ENCODE results near the gene AMDHD2.
"Not testable (repeated sequence)": the region's sequence is repeated elsewhere in the genome, so short reads cannot be mapped to it uniquely, and the experiment has no call there.

AMDHD2 gene

DNA sequence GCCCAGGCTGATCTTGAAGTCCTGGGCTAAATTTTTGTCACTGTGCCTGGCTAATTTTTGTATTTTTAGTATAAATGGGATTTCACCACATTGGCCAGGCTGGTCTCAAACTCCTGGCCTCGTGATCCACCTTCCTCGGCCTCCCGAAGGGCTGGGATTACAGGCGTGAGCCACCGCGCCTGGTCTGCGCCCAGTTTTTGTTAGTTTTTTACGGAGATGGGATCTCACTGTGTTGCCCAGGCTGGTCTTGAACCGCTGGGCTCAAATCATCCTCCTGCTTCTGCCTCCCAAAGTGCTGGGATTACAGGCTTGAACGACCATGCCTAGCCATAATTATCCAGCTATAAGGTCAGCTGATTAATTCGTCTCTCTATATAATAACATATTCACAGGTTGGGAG is 13.7 kb downstream of the AMDHD2 start:
- Histone ChIP-seq H3K79me1 (replicated peaks; ENCODE audit: low read length, poor library complexity, severe bottlenecking) (peaks cover 7% of the 10 kb centered on the region), H3K23ac (ENCODE audit: low read length in 2 of 2) (no peak overlapping the region), H3K4me2 (ENCODE audit: low read length, poor library complexity, severe bottlenecking) (no peak overlapping the region), H2BK12ac (ENCODE audit: low read length in 2 of 2) (no peak overlapping the region), H3K9ac (ENCODE audit: low read length) (peak overlapping the region; percentile 96), H3K4me1 (ENCODE audit: control insufficient read depth, insufficient read depth, low read depth, low read length) (peaks cover 20% of the 10 kb centered on the region), H3K14ac (ENCODE audit: low read length in 2 of 2) (no peak overlapping the region), H2AK5ac (ENCODE audit: low read length, severe bottlenecking) (no peak overlapping the region), H3K9me3 (ENCODE audit: control insufficient read depth, low read length) (no peaks in the 10 kb centered on the region), H3K36me3 (ENCODE audit: control insufficient read depth in 1 of 2, insufficient read depth in 2 of 2, low read depth in 1 of 2, low read length in 2 of 2) (peaks cover 19 to 22% of the 10 kb centered on the region in 2 experiments), H2AFZ (ENCODE audit: low read depth, low read length) (no peak overlapping the region), H3K4me3 (ENCODE audit: insufficient read depth in 1 of 2, low read depth in 1 of 2, low read length in 2 of 2) (no peak overlapping the region), H2BK5ac (ENCODE audit: low read depth, low read length, poor library complexity, severe bottlenecking) (no peak overlapping the region), H2BK15ac (ENCODE audit: low read depth, poor library complexity, severe bottlenecking) (no peak overlapping the region), H4K8ac (ENCODE audit: low read length) (no peak overlapping the region), H3K4ac (ENCODE audit: low read depth in 1 of 2, low read length in 2 of 2) (no peak overlapping the region), H2BK120ac (ENCODE audit: low read depth, low read length) (no peak overlapping the region), H3K18ac (ENCODE audit: low read depth in 1 of 2, low read length in 2 of 2) (no peak overlapping the region), H3K27me3 (ENCODE audit: control insufficient read depth in 1 of 2, insufficient read depth in 1 of 2, low read length in 2 of 2) (no peaks in the 10 kb centered on the region), H3K27ac (ENCODE audit: low read length, poor library complexity, severe bottlenecking) (no peak overlapping the region), H4K91ac (ENCODE audit: low read length) (no peak overlapping the region)
- 98% methylated on average over 8 of the region's 11 CpGs for WGBS
- DNase-seq = no peak

DNA sequence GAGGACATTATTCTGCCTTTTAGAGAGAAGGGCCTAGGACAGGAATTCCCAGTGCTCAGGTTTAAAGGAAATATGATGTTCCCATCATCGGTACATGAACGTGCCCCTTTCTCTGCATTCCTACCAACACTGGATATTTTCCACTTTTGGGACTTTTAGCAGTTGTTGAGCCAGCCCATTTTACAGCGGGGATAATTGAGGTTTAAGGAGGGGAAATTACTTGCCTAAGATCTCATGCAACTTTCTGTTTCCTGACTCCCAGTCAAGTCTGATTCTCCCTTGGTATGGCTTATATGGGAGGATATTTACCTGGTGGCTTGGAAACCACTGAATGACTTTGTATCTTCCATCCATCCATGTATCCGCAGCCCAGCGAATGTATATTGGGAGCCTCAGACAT is 14.2 kb downstream of the AMDHD2 start:
- not testable (repeated sequence) for H4K8ac ChIP-seq (ENCODE audit: low read length); H2AFZ ChIP-seq (ENCODE audit: low read depth, low read length); H3K23ac ChIP-seq (ENCODE audit: low read length in 2 of 2); H2BK12ac ChIP-seq (ENCODE audit: low read length in 2 of 2); H2BK15ac ChIP-seq (ENCODE audit: low read depth, poor library complexity, severe bottlenecking); H3K14ac ChIP-seq (ENCODE audit: low read length in 2 of 2); H2BK5ac ChIP-seq (ENCODE audit: low read depth, low read length, poor library complexity, severe bottlenecking); H3K79me1 ChIP-seq (replicated peaks; ENCODE audit: low read length, poor library complexity, severe bottlenecking); H3K4ac ChIP-seq (ENCODE audit: low read depth in 1 of 2, low read length in 2 of 2); H3K27me3 ChIP-seq (ENCODE audit: control insufficient read depth in 1 of 2, insufficient read depth in 1 of 2, low read length in 2 of 2); H4K91ac ChIP-seq (ENCODE audit: low read length); DNase-seq; H2BK120ac ChIP-seq (ENCODE audit: low read depth, low read length); H3K9me3 ChIP-seq (ENCODE audit: control insufficient read depth, low read length); H3K4me3 ChIP-seq (ENCODE audit: insufficient read depth in 1 of 2, low read depth in 1 of 2, low read length in 2 of 2); H2AK5ac ChIP-seq (ENCODE audit: low read length, severe bottlenecking); H3K4me2 ChIP-seq (ENCODE audit: low read length, poor library complexity, severe bottlenecking); H3K18ac ChIP-seq (ENCODE audit: low read depth in 1 of 2, low read length in 2 of 2); H3K27ac ChIP-seq (ENCODE audit: low read length, poor library complexity, severe bottlenecking)
- 96% methylated on average over 4 of the region's 5 CpGs for WGBS
- Histone ChIP-seq H3K9ac (ENCODE audit: low read length) (peak overlapping the region; percentile 96), H3K4me1 (ENCODE audit: control insufficient read depth, insufficient read depth, low read depth, low read length) (peaks cover 21% of the 10 kb centered on the region), H3K36me3 (ENCODE audit: control insufficient read depth in 1 of 2, insufficient read depth in 2 of 2, low read depth in 1 of 2, low read length in 2 of 2) (peaks cover 14 to 18% of the 10 kb centered on the region in 2 experiments)

DNA sequence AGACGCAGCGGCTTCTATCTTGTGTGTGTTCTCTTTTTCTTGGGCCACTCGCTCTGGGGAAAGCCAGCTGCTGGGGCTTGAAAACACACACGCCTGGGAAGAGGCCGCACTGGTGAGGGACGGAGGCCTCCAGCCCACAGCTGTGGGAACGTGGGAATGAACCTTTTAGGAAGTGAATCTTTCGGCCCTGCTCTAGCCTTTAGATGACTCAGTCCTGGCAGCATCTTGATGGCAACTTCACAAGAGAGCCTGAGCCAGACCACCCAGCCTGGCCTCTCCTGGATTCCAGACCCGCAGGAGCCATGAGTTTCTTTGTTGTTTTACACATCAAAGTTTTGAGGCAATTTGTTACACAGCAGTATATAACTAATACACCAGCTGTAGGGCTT is 15.4 kb downstream of the AMDHD2 start:
- no peak overlapping the region for H2BK120ac ChIP-seq (ENCODE audit: low read depth, low read length)
- H3K27ac ChIP-seq (ENCODE audit: low read length, poor library complexity, severe bottlenecking) = no peak overlapping the region
- peak; percentile 79 for DNase-seq
- peaks cover 27% of the 10 kb centered on the region for H3K4me1 ChIP-seq (ENCODE audit: control insufficient read depth, insufficient read depth, low read depth, low read length)
- no peak overlapping the region for H2BK5ac ChIP-seq (ENCODE audit: low read depth, low read length, poor library complexity, severe bottlenecking)
- H2AK5ac ChIP-seq (ENCODE audit: low read length, severe bottlenecking) = peak overlapping the region; percentile 58
- no peak overlapping the region for H2BK15ac ChIP-seq (ENCODE audit: low read depth, poor library complexity, severe bottlenecking)
- H3K23ac ChIP-seq (ENCODE audit: low read length in 2 of 2) = no peak overlapping the region
- H3K79me1 ChIP-seq (replicated peaks; ENCODE audit: low read length, poor library complexity, severe bottlenecking) = no peaks in the 10 kb centered on the region
- no peak overlapping the region for H3K4me2 ChIP-seq (ENCODE audit: low read length, poor library complexity, severe bottlenecking)
- peak overlapping the region in 1 of 2 experiments; percentile 11 for H3K18ac ChIP-seq (ENCODE audit: low read depth in 1 of 2, low read length in 2 of 2)
- H4K91ac ChIP-seq (ENCODE audit: low read length) = no peak overlapping the region
- peak overlapping the region; percentile 56 for H3K9ac ChIP-seq (ENCODE audit: low read length)
- WGBS = 63% methylated on average over 8 of the region's 9 CpGs
- no peak overlapping the region for H2AFZ ChIP-seq (ENCODE audit: low read depth, low read length)
- H4K8ac ChIP-seq (ENCODE audit: low read length) = peak overlapping the region; percentile 19
- no peaks in the 10 kb centered on the region for H3K27me3 ChIP-seq (ENCODE audit: control insufficient read depth in 1 of 2, insufficient read depth in 1 of 2, low read length in 2 of 2)
- H3K4me3 ChIP-seq (ENCODE audit: insufficient read depth in 1 of 2, low read depth in 1 of 2, low read length in 2 of 2) = peak overlapping the region in 1 of 2 experiments; percentile 19
- peaks cover 2 to 5% of the 10 kb centered on the region in 2 experiments for H3K36me3 ChIP-seq (ENCODE audit: control insufficient read depth in 1 of 2, insufficient read depth in 2 of 2, low read depth in 1 of 2, low read length in 2 of 2)
- no peaks in the 10 kb centered on the region for H3K9me3 ChIP-seq (ENCODE audit: control insufficient read depth, low read length)
- peak overlapping the region in 1 of 2 experiments; percentile 39 for H2BK12ac ChIP-seq (ENCODE audit: low read length in 2 of 2)
- no peak overlapping the region for H3K14ac ChIP-seq (ENCODE audit: low read length in 2 of 2)
- H3K4ac ChIP-seq (ENCODE audit: low read depth in 1 of 2, low read length in 2 of 2) = no peak overlapping the region

DNA sequence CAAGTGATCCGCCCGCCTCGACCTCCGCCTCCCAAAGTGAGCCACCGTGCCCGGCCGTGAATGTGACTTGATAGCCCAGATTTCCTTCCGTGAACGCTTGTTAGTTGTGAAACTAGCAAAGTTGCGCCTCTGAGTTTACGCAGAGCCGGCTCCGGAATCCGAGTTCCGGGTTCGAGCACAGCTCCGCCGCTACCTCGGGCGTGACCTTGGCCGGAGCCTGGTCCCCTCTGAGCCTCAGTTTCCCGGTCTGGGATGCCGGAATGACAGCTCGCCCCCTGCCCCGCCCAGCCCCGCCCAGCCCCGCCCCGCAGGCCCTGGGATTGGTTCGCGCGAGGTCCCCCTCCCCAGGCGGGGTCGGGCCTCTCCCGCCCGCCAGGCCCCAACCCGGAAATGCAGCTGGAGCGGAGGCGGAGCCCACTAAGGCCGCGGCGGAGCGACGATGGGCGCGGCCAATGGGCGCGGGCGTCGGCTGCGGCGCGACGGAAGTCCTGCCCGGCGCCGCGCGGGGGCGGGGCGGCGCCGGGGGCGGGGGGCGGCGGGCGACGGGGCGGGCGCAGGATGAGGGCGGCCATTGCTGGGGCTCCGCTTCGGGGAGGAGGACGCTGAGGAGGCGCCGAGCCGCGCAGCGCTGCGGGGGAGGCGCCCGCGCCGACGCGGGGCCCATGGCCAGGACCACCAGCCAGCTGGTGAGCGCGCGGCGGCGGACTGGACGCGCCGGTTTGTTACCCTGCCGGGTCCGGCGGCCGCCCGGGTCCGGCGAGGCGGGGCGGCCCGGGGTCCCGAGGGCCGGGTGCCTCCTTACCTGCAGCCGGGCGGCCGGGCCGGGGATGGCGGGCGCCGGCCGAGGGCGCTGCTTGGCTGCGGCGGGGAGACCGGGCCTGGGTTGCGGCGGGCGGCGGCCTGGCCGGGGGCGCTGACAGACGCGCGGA is 17.5 kb downstream of the AMDHD2 start, which contains the start of gene PDPK1:
Gene PDPK1 (plus strand): TSS at position 571 of the 929 bp plus-strand sequence. CDS start 92 bp downstream, at position 663.
- no peak within 1 kb of the TSS for H3K23ac ChIP-seq (ENCODE audit: low read length in 2 of 2)
- peak within 1 kb of the TSS; percentile 31 for H2BK5ac ChIP-seq (ENCODE audit: low read depth, low read length, poor library complexity, severe bottlenecking)
- WGBS = 1% methylated on average over 41 of the region's 126 CpGs
- H4K8ac ChIP-seq (ENCODE audit: low read length) = peak within 1 kb of the TSS; percentile 60
- H3K4me2 ChIP-seq (ENCODE audit: low read length, poor library complexity, severe bottlenecking) = peak within 1 kb of the TSS; percentile 64
- H3K79me1 ChIP-seq (replicated peaks; ENCODE audit: low read length, poor library complexity, severe bottlenecking) = no peaks in the 10 kb centered on the region
- no peak within 1 kb of the TSS for H2AK5ac ChIP-seq (ENCODE audit: low read length, severe bottlenecking)
- H3K36me3 ChIP-seq (ENCODE audit: control insufficient read depth in 1 of 2, insufficient read depth in 2 of 2, low read depth in 1 of 2, low read length in 2 of 2) = peaks cover 0 to 5% of the 10 kb centered on the region in 2 experiments
- H3K14ac ChIP-seq (ENCODE audit: low read length in 2 of 2) = peak within 1 kb of the TSS in 1 of 2 experiments; percentile 79
- H3K4ac ChIP-seq (ENCODE audit: low read depth in 1 of 2, low read length in 2 of 2) = peak within 1 kb of the TSS; percentile 17 to 75
- H2BK120ac ChIP-seq (ENCODE audit: low read depth, low read length) = peak within 1 kb of the TSS; percentile 73
- peak within 1 kb of the TSS; percentile 54 to 95 for H3K18ac ChIP-seq (ENCODE audit: low read depth in 1 of 2, low read length in 2 of 2)
- H3K9me3 ChIP-seq (ENCODE audit: control insufficient read depth, low read length) = no peaks in the 10 kb centered on the region
- no peak within 1 kb of the TSS for H2BK15ac ChIP-seq (ENCODE audit: low read depth, poor library complexity, severe bottlenecking)
- H3K27me3 ChIP-seq (ENCODE audit: control insufficient read depth in 1 of 2, insufficient read depth in 1 of 2, low read length in 2 of 2) = no peaks in the 10 kb centered on the region
- peak within 1 kb of the TSS; percentile 89 to 91 for H3K4me3 ChIP-seq (ENCODE audit: insufficient read depth in 1 of 2, low read depth in 1 of 2, low read length in 2 of 2)
- peak; percentile 94 for DNase-seq
- no peak within 1 kb of the TSS for H2BK12ac ChIP-seq (ENCODE audit: low read length in 2 of 2)
- H2AFZ ChIP-seq (ENCODE audit: low read depth, low read length) = no peak within 1 kb of the TSS
- peaks cover 18% of the 10 kb centered on the region for H3K4me1 ChIP-seq (ENCODE audit: control insufficient read depth, insufficient read depth, low read depth, low read length)
- peak within 1 kb of the TSS; percentile 17 for H3K27ac ChIP-seq (ENCODE audit: low read length, poor library complexity, severe bottlenecking)
- no peak within 1 kb of the TSS for H4K91ac ChIP-seq (ENCODE audit: low read length)
- H3K9ac ChIP-seq (ENCODE audit: low read length) = peak within 1 kb of the TSS; percentile 90

Data from mesenchymal stem cell (in vitro differentiated cells and primary cell).